Tongue (tissue), 2 donors: Measurements from ENCODE around the gene TGFA. TPM values are rescaled to one million over a fixed set of nuclear protein-coding genes. Genes with fewer than 3 reads are reported as not detected.
A peak's percentile ranks its signal among the peaks of the same experiment; 100 is the strongest.

ENCODE experiments used
- DNase-seq: peaks from one replicate; pipeline ENCODE4 v3.0.0-alpha.2; 2015
- total RNA-seq: library from RNA; depleted of rRNA; stranded (reverse); fragments of >200 nt; gene quantifications from one replicate; pipeline ENCODE4 v1.2.3, GENCODE V29; 2014

Gene TGFA
- total RNA-seq, 1 donor from 2014 or later = 6.3 TPM

GRCh38 chr2:70523996-70524965 is 29.3 kb downstream of the TGFA start:
- peak; percentile 21 for DNase-seq

GRCh38 chr2:70523672-70523995 is 30.0 kb downstream of the TGFA start:
- DNase-seq = no peak

DNA sequence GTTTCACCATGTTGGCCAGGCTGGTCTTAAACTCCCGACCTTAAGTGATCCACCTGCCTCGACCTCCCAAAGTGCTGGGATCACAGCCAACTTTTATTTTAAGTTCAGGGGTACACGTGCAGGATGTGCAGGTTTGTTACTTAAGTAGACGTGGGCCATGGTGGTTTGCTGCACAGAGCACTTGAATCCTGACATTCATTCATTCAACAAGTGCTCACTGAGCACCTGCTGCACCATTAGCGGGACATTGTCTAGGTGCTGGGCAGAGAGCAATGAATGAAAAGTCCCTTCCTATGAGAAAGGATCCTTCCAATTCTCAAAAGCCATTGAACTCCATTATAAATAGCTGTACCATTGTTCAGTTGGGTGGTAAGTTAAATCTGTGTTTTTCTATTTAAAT is 31.0 kb downstream of the TGFA start:
- DNase-seq = no peak

- no peak for DNase-seq
Observed at GRCh38 chr2:70520825-70521224, 32.8 kb downstream of the TGFA start.

DNA sequence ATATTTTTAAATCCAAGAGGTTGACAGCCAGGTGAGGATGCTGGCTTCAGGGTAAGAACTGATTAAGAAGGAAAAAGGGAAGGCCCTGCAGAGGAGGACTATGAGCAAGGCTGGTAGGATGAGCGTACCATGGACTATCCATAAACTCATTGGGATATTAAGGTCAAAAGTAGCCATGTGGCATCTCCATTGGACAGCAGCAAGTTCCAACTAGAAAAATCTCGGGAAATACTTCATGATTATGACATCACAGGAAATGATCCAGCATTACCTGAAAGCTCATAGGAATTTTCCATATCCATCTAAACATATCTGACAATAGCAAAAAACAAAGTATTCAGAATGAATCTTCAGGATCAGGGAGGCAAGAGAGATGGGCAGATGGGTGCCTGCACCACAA is 34.2 kb downstream of the TGFA start:
- no peak for DNase-seq

DNA sequence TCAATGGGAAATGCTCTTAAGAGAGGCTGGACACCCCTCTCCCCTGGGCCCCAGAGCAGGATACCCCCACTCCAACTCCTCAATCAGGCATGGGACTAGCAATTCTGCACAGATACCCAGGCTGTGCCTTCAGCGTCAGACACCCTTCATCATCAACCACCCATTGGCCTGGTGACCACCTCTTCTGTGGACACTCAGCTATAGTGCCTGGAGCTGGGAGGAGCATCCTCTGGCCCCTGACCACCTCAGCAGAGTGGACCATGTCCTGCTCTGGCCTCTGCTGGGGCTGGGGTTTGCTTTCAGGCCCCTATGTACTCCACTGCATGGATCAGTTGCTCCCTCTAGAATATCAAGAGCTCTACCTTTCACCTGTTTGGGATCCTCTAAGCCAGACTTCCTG is 35.1 kb downstream of the TGFA start:
- DNase-seq = no peak

DNA sequence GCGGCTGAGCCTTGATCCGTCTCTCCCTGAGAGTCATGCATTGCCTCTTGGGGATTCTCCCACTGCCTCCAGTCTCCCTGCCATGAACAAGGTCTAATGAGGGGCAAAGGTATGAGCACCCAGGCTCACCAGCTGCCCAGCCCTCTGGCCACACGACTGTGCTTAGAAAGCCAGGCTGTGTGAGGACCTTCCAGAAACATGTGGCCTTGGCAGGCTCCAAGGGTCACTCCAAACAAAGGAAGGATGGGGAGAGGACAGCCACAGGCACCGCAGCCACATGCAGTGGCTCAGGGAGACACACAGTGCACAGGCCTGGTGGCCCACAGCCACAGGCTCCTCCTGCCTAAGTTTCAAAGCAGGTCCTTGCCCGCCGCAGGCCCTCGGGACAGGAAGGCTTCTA is 35.8 kb downstream of the TGFA start:
- no peak for DNase-seq

DNA sequence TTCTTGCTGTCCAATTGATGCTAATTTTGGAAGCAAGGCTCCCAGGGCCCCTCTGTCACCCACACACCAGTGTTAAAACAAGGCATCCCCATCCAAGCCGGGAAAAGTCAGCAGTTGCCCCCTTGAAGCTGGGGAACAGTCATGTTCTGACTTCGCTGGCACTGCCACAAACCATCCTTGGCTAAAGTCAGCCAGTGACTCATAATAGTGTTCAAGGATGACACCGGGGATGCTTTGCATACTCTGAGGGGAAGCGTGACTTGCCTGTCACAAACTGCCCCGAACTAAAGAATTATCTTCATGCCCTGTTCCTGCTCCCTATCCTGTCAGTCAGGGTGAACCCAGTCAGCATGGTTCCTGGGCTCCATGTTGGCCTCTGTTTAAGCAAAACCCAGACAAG is 37.0 kb downstream of the TGFA start:
- DNase-seq = no peak

- DNase-seq = no peak
Observed at GRCh38 chr2:70515938-70516337, 37.7 kb downstream of the TGFA start.

DNA sequence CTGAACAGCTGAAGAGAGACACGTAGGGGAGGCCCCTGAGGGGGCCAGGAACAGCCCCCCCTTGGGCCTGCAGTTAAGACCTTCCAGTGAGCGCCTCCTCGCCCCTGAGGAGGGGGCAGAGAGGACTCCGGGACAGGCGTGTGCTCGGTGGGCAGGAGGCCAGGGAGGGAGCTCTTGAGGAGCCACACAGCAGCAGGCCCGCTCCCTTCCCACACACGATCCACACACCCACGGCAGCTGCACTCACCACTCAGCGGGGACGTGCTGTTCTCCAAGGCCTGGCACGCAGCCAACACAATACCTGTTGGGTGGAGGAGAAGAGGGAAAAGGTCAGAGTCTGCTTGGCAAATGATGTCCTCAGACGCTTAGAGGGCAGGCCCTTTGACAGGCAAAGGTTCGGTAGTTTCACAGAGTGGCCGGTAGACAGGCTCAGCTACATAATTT is 39.0 kb downstream of the TGFA start:
- DNase-seq = peak; percentile 73

- DNase-seq = no peak
Observed at GRCh38 chr2:70513738-70514137, 39.9 kb downstream of the TGFA start.

- no peak for DNase-seq
Observed at GRCh38 chr2:70511971-70512729, 41.5 kb downstream of the TGFA start.

DNA sequence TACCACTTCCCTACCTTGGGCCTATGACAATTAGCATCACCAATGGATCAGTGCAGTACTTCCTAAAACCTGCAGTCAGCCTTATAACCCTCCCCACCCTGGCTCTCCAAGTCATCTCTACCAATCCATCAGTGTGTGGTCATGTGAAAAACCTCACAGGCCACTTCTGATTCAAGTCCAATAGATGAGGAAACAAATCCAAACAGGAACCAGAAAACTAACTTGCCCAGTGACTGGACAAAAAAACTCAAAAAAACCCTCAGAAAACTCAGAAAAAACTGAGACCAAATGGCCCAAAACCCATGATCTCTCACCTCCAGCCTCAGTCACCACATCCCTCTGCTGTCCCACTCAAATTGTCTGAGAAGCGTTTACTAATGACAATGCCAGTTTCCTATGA is 43.3 kb downstream of the TGFA start:
- DNase-seq = no peak

DNA sequence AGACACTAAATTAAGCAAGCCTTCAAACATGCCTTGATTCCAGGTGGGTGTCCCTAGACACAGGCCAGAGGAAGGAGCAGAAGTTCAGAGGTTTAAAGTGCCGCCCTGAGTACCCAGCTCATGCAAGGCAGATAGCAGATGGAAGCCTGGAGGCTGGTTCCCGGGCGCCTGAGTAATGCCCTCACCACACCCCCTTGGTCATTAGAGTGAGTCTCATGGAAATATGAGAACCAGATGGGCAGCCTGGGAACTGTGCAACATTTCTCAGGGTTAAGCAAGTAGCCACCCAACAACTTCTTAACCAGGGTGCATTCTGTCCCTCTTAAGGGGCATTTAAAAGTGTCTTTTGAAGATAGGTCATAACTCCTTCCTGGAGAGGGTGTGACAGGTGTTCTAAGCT is 44.1 kb downstream of the TGFA start:
- DNase-seq = peak; percentile 39

DNA sequence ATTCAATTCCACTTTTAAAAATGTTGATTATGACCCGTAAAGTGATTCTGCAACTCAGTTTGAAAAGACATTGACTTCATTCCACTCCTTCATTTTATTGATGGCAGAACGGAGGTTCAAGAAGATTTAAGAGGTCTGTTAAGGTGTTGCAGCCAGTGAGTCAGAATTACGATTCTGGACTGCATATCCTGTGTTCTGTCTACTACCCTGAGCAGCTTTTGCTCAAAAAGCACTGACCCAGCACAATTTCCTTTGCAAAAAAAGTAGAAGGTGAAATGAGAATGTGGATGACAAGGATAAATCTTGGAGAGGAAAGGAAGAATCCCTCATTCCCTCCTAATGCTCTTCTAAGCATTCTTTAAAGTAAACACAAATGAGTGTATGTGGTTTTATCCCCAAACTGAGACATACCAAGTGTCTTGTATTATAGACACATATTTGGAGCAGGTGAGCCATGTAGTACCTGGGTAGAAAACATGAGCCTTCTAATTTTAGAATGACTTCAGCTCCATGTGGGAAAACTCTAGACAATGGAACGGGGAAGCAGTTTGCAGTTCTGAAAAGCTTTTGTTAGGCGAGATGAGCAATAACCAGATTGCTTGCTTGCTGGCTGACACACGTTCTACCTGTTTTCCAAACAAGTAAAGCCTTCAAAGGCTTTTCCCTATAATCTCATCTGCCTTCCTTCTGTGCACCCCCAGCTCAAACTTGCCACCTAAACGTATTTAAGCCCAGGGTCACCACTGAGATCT is 44.7 kb downstream of the TGFA start:
- DNase-seq = no peak

DNA sequence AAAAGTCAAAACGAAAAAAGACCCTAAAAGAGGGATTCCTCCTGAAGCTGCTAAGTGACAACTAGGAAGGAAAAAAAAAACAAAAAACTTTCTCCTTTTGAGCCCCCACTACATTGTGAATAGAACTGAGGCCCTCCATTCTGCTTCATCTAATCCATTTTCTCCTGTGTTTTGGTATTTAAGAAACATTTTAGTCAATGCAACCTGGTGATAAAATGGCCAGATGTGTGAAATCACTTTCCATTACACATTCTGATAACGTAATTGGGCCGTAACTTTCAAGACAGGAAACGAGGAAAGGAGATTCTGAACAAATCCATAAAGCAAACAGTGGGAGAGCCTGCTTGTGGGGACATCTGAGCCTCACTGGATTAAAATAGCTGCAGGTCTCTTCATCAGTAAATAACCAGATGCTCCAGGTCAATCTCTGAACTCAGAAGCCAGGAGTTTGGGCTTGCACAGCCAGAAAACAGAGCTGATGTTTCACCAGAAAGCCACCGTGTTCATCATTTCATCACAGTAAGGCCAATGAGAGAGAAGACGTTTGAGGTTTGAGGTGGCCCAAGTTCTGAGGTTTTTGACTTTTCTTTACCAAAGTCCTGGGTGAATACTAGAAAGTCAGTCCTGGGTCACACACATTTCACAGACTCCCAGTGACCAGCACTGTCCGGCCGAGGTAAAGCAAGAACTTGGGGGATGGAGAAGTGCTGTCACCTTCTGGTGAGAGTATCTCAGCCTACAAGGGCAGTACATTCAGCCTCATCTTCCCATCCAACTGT is 47.8 kb downstream of the TGFA start:
- no peak for DNase-seq

- DNase-seq = no peak
Observed at GRCh38 chr2:70504750-70505149, 48.9 kb downstream of the TGFA start.

- no peak for DNase-seq
Observed at GRCh38 chr2:70503896-70504295, 49.7 kb downstream of the TGFA start.

DNA sequence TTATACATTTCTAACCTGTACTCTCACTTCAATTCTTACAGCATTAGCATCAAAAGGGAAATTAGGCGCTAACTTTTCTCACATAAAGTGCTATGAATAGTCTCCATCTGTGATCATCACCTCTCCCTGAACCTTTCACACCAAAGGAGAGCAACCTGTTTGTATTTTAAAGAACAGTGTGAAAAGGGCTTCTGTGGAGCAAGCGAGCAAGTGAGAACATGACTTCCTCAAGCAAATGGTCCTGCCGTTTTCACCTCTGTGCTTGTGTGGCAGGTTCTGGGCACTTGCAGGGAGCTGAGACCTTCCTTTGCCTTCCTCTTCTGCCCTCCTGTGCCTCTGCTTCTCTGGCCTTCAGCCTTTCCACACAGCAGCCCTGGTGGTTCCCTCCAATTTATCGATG is 51.9 kb downstream of the TGFA start:
- DNase-seq = no peak

DNA sequence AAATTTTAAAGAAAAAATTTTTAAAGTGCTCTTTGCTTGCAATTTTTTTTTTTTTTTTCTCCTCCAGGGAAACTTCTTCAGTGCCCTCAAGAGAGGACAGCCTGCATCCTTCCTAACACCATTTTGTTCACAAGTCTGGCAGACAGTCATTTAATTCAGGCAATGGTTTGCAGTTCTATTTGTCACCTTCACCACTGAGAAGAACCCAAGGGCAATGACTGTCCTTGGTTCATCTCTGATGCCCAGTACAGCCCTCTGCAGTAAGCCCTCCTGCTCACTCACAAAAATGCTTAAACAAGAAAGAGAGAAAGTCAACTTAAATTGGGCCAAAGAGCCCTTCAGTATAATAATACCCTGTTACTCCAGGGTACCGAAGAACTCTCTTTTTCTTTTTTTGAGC is 52.4 kb downstream of the TGFA start:
- no peak for DNase-seq

DNA sequence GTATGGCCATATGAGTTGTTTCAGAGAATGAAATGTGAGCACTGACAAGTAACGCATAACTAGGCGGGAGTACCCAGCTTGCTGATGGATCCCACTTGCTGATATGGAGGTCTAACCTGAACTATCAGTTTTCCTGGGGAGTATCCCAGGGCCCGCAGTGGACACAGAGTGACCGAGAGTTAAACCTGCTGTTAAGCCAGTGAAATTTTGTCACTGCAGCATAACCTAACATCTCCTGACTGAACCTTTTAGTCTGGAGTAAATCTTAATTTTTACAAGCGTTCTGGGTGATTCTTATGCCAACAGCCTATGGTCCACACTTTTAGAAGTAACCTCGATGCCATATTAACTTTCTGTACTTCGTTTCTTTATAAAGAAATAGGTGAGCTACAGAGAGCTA is 54.4 kb downstream of the TGFA start:
- DNase-seq = no peak

DNA sequence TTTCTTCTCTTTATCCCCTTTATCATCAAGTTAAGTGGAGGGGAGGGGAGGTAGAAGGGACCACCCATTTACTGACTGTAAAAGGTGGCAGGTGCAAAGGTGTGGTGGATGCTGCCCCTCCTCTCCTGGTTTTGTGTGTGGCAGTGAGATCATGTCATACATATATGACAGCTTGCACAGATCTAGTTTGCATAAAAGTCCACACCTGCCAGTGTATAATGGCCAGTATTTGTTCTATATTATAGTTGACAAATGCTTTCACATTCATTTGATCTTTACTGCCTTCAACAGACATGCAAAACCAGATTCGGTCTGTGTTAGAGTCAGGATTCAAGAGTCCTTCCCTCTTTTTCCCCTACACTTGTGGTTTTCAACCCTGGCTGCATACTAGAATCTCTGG is 55.1 kb downstream of the TGFA start:
- DNase-seq = no peak
